SW 1271 (cell line): Measurements from ENCODE around the gene SASH3.

Source experiments
- DNase-seq, 2 experiments: peaks; one replicate each; lab custom pipeline; 2025; lab: John Stamatoyannopoulos, UW

The SASH3 gene

DNA sequence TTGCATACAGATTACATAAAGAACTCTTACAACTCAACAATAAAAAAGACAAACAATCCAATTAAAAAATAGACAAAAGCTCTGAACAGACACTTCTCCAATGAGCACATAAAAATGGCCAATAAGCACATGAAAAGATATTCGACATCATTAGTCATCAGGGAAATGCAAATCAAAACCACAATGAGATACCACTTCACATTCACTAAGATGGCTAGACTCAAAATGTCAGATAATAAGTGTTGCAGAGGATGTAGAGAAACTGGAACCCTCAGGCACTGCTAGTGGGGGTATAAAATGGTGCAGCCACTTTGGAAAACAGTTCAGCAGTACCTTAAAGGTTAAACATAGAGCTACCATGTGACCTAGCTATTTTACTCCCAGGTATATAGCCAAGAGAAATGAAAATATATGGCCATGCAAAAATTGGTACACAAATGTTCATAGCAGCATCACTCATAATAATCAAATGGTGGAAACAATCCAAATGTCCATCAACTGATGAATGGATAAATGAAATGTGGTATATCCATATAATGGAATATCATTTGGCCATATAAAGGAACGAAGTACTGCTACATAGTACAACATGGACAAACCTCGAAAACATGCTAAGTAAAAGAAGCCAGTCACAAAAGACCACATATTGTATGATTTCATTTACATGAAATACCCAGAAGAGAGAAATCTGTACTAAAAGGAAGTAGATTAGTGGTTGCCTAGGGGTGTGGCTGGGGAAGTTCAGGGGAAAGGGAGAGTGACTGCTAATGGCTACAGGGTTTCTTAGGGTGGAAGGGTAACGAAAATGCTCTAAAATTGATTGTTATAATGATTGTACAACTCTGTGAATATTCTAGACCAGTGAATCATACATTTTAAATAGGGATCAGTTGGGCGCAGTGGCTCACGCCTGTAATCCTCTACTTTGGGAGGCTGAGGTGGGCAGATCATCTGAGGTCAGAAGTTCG, 29.4 kb downstream of the SASH3 start:
- DNase-seq = no peak

- DNase-seq = no peak
These were observed 34.1 kb downstream of the SASH3 start for GRCh38 chrX:129813662-129814368.

GRCh38 chrX:129818123-129818522, 38.4 kb downstream of the SASH3 start:
- no peak for DNase-seq

GRCh38 chrX:129823115-129823514, 43.4 kb downstream of the SASH3 start:
- DNase-seq = no peak

- no peak for DNase-seq
These were observed 43.8 kb downstream of the SASH3 start for GRCh38 chrX:129823522-129823921.

DNA sequence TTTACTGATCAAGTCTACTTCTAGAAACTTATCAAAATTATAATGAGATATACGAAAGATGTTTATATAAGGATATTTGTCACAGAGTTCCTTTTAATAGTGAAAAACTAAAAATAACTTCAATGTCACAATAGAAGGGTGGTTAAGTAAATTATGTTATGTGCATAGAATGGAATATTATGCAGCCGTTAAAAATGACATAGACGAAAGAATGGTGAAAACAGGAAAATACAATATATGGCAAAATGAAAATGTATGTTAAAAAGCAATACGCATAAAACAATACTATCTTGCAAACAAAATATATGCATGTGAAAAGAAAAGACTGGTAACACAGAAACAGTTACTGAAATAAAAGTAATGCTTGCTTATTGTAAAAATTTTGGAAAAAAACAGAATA, 44.9 kb downstream of the SASH3 start:
- DNase-seq = no peak

DNA sequence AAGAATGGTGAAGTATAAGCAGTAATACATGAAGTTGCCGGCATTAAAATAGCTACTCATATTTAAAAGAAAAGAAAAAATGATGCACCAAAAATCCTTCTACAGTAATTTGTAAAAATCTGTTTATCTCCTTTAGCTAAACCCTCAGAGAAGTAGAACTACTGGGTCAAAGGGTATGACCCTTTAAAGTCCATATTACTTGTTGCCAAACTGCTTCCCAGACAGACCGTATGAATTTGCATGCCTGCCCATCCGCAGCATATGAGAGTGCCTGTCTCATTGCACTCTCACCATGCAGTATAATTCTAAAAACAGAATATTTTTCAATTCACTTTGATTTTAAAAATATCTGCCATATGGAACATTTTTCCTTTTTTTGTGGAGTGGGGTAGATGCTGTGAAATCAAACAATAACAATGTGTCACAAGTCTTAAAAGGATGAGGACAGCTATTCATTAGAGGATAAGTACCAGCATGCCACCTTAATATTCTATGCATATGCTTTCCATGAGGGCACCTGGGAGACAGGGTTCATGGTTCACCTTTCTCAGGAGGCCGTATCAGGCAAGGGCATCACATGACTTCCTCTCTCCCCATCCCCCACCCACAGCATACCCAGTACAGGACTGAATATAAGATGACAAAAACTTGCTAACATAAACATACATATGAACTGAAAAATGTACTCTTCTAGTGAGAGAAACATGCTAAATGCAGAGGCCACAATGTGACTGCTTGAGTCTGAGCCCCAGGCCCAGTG, 46.2 kb downstream of the SASH3 start:
- no peak for DNase-seq

DNA sequence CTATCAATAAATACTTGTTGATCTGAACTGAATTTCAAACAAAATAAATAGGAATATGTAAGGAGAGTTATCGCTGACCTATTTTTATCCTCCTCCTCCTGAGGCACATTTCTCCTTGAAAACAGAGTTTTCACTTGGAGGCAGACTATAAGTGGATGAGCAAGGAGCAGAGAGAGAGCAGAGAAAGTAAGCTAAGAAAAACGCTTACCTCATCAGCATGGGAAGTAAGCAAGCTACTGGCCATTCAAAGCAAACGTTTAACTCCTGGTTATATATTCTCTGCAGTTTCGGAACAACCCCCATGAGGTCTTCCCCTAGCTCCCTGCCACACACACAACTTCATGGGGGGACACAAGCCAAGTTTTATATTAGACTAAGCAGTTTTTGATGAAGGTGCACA, 50.7 kb downstream of the SASH3 start:
- no peak for DNase-seq

DNA sequence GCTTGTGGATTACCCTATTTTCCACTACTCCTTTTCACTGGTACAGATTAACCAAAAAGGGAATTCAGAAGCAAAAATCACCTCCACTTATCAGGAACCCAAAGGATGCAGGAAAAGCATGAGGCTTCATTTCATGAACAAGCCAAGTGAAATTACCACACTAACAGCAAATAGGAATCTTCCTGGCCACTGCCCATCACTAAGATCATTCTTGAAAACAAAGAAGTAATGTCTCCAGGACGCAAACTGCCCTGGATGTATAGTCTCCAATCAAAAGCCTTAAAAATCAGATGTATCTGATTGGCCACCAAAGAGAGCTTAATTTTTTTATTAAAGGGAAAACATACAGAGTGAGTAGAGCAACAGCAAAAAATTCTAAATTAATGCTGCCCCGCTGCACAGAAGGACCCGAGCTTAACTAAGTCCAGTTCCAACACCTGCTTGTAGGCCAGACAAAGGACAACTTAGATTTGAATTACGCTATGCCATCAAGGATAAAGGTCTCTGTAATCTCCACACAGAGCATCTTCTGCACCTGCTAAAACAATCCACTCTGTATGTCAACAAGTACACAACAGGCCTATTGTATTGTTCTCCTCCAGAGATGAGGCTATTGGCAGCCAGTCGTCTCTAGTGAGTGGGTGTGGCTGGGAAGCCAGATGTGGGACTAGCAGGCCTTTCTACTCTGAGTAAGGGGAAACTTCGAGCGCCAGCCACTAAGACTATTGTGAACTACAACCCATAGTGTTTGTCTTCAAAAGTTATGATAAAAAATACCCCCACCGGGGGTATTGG, 51.5 kb downstream of the SASH3 start:
- no peak for DNase-seq

DNA sequence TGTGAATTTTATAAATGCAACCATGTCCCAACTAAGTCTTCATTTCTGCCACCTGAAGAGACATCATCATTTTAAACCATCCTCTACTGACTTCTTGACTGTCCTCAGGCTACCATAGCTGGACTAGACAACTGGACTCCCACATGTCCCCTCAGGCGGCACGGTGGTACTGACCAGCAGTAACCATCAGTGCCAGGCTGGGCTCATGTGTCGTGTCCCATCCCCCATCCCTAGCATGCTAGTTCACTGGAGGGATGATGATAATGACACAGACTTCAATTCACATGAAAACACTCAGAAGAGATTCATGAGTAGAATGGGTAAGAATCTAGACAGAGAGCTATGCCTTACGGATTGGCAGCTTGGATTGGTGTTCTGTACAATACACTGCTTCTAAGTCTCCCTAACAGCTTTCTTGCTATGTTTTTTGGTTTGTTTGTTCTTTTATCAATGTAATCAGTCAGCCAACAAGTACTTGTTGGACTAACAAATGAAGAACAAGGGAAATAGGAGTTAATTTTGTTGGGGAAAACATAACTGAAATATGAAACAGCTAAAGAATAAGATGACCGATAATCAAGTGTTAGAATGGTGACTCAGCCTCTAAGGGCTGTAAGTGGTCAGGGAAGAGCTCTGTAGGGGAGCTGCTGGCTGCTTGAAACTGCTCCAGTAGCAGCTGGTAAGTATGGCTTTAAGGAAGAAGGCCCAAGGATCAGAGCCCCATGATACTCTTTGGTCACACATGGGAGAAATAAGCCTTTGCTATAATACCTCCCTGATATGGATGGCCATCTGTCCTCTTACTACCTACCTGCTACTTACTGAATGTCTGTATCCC, 53.6 kb downstream of the SASH3 start:
- no peak for DNase-seq

- no peak for DNase-seq
These were observed 57.1 kb downstream of the SASH3 start for GRCh38 chrX:129836827-129837226.

DNA sequence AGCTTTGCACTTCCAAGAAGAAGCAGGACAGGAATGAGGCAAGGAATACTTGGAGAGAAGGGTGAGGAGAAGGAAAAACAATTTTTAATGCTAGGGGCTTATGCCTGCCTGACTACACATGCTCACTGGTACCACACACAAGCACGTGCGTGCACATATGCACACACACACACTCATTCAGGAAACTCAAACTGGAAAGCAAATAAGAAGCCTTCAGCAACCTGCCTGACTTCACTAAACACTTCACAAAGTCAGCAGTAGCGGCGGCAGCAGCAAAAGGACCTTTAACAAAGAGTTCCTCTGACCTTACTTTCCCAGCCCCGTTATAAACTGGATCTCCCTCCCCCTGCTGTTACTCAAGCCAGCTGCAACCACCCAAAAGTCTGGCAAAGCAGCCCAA, 60.6 kb downstream of the SASH3 start:
- no peak for DNase-seq

DNA sequence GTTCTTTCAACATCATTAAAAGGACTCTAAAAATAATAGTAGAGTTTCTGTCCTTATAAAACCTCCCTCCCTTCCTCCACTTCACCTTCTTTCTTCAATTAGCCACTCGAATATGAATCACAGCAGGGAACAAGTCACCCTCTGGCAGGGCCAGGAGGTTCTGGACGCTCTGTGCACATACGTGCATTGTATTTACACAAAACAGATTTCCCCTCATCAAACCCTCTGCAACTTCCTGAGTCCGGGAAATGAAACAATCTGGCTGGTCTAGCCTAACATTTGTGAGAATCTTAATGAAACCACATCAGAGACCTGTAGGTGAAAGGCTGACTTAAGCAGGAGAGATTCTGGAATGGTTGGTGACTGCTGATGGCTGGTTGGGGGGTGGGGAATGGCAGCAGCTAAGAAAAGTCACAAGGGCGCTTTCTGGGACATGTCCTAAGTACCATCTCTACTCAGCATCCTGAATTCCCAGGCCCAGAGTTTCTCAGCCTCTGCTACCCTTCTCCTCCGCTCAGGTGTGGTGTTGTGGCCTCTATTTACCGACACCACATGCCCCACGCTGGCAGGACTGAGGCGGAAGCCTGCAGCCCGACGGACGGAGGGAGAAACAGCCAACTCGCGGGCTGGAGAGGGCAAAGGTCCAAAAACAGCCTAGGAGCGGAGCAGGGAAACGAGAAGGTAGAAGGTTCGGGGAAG, 62.9 kb downstream of the SASH3 start:
- DNase-seq = no peak

DNA sequence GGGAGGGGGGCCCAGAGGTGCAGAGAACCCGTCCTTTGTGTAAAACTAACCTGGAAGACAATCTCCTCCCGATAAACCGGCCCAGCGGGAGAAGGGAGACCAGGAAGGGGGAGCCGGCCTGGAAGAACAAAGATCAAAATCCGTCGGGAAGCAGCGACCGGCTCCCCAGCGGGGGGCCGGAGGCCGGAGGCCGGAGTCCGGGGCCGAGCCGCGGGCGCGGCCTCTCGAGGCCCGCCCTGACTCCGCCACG, 63.4 kb downstream of the SASH3 start:
- DNase-seq = no peak

- DNase-seq = peak; percentile 27 to 71
These were observed 63.9 kb downstream of the SASH3 start, which contains the start of gene ZDHHC9 for GRCh38 chrX:129843459-129844306. TSS of gene ZDHHC9 (minus strand) at chrX:129843886. CDS start at chrX:129841945, 1,941 bp downstream.
